C4-2B (cell line): ENCODE results near the gene HEPHL1.

Experiments used
- H3K27ac ChIP-seq: fragments of 450-650 bp; 2 replicates; pipeline ENCODE4 v1.5.1; 2017
- ZFX ChIP-seq: fragments of 450-650 bp; IDR thresholded peaks from 2 replicates; pipeline ENCODE4 v1.6.1; 2017
- TF ChIP-seq, protein P1 (sequence below): fragments of 450-650 bp; conservative IDR thresholded peaks from 2 replicates; pipeline ENCODE4 v1.5.1; 2017; ENCODE audit warnings: mild to moderate bottlenecking

Gene HEPHL1

DNA sequence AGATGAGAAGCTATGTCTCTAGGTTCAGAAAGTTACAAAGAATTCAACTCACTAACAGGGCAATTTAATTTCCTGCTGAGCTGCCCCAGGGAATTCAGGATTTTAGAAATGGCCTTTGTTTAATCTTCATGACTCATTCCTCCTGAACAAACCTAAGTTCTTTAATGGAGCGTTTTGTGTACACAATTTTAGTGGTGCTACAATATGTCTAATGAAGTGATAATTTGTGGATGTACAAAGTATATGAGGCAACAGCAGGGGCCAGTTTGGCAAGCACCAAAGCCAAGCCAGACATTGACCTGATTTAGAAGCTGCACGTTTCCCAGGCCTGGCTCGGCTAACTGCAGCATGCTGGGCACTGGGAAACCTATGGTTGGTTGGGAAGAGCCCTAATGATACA, 34.4 kb upstream of the HEPHL1 start:
- peak overlapping the region; percentile 44 for H3K27ac ChIP-seq
- TF ChIP-seq, protein P1, sequence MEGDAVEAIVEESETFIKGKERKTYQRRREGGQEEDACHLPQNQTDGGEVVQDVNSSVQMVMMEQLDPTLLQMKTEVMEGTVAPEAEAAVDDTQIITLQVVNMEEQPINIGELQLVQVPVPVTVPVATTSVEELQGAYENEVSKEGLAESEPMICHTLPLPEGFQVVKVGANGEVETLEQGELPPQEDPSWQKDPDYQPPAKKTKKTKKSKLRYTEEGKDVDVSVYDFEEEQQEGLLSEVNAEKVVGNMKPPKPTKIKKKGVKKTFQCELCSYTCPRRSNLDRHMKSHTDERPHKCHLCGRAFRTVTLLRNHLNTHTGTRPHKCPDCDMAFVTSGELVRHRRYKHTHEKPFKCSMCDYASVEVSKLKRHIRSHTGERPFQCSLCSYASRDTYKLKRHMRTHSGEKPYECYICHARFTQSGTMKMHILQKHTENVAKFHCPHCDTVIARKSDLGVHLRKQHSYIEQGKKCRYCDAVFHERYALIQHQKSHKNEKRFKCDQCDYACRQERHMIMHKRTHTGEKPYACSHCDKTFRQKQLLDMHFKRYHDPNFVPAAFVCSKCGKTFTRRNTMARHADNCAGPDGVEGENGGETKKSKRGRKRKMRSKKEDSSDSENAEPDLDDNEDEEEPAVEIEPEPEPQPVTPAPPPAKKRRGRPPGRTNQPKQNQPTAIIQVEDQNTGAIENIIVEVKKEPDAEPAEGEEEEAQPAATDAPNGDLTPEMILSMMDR: no peak
- TF ChIP-seq ZFX: no peak

DNA sequence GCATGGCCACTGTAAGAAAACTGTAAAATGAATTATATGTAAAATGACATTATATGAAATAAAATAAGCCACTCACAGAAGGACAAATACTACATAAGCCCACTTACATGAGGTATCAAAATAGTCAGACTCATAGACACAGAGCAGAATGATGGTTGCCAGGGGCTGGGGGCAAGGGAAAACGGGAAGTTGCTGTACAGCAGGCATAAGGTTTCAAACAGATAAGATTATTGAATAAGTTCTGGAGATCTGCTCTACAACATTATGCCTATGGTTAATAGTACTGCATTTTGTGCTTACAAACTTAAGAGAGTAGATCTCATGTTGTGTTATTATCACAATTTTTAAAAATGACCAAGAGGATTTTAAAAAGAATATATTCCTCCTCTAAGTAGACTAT, 32.7 kb upstream of the HEPHL1 start:
- H3K27ac ChIP-seq: no peak overlapping the region
- TF ChIP-seq, protein P1: no peak
- no peak for TF ChIP-seq ZFX

DNA sequence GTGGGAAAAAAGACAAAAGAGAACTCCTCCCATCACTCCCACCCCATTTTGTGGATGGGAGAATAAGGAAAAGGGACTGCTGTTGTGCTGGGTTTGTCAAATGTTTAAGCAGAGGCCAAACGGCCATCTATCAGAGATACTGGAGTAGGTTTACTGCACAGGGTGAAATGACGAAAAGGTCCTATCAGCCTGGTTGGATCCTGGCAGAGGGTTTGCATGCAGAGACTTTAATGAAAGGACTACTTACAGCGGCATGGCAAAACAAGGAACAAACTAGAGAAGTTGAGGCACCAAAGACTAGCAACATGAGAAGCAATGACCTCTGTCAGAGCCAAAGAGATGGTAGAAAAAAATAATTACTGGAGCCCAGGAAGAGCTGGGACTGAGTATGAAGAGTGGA, 32.2 kb upstream of the HEPHL1 start:
- no peak overlapping the region for H3K27ac ChIP-seq

DNA sequence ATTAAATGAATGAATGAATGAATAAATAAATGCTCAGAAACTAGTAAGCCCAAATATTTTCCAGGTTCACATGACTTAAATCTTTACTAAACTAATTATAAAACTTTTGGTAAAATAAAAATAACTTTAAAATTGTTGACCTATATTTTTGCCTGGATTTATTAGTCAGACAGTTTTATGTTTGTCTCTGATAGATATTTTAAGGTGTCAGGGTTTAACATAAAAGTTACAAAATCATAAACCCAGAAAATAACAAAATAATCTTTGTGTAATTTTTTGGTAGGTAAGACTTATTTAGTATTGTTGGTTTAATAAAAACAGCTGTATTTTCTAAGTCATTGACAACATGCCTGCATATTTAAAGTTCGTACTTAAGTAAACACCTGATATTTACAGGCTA, 27.4 kb upstream of the HEPHL1 start:
- TF ChIP-seq, protein P1: no peak
- TF ChIP-seq ZFX: no peak
- no peak overlapping the region for H3K27ac ChIP-seq

More for the DNA sequence above, 32.2 kb upstream of the HEPHL1 start:
- TF ChIP-seq ZFX: no peak
- TF ChIP-seq, protein P1: no peak

DNA sequence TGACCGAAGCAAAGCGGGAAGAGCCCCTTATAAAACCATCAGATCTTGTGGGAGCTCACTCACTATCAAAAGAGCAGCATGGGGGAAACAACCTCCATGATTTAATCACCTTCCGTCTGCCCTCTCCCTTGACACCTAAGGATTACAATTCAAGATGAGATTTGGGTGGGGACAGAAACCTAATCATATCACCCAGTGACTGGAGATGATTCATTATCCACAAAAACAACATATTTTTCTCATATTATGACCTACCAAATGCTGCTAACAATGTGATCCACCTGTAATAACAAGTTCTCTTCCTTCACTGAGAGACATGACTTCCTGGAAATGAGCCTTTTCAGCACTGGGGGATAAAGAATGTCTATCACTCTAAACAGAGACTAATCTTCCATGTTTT, 23.4 kb upstream of the HEPHL1 start:
- TF ChIP-seq ZFX: no peak
- TF ChIP-seq, protein P1: no peak
- no peak overlapping the region for H3K27ac ChIP-seq

DNA sequence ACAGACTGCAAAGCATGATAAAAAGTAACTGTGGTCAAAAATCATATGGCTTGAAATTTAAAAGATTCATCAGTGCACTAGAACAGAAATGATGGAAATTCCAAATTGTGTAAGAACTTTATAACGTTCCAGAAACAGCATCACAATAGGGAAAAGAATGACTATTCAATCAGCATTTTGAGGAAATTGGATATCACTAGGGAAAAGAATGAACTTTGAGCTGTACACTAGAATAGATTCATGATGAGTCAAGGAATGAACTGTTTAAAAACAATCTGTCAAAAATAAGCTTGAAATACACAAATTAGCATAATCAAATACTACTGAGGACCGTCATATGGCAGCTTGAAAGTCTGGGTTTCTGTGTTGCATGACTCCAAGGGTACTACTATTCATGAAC, 20.5 kb upstream of the HEPHL1 start:
- H3K27ac ChIP-seq: no peak overlapping the region
- no peak for TF ChIP-seq ZFX
- TF ChIP-seq, protein P1: no peak

DNA sequence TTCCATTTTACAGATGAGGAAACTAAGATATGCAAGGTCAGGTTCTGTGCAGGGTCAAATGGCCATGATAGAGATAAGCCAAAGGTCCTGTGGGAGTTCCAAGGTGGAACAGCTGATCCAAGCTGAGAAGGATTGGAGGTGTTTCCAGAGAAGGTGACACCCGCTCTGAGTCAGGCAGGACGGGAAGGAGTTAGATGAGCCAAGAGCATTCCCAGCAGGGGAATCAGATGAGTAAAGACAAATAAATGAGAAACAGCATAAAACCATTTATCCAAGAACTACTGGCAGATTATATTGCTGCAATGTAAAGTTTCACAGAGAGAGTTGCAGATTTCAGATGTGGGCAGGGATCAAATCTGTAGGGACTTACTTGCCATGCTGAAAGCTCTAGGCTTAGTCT, 18.9 kb upstream of the HEPHL1 start:
- H3K27ac ChIP-seq: no peak overlapping the region
- TF ChIP-seq, protein P1: no peak
- no peak for TF ChIP-seq ZFX

DNA sequence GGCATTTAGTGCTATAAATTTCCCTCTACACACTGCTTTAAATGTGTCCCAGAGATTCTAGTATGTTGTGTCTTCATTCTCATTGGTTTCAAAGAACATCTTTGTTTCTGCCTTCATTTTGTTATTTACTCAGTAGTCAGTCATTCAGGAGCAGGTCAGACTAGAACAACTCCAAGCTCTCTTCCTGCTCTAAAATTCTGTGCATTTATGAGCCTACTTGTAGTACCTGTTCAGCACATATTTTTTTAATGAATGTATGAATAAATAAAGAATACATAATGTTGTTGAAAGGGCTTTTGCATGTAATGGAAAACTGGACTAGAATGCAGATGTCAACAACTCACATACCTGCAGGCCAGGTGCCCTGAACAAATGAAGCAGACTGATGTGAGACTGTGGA, 13.7 kb upstream of the HEPHL1 start:
- H3K27ac ChIP-seq: no peak overlapping the region
- no peak for TF ChIP-seq ZFX
- TF ChIP-seq, protein P1: no peak
